ENCODE results near the gene ATN1.

Gene ATN1

GRCh38 chr12:6952863-6953441 is 25.2 kb downstream of the ATN1 start:
- TF ChIP-seq POLR2AphosphoS5 (IDR thresholded peaks at IDR 0.05; ENCODE audit: low read depth) (peak; percentile 80; the same call in 1 of the 2 replicates), SPI1 (IDR thresholded peaks at IDR 0.05; ENCODE audit: borderline replicate concordance, low read depth) (no peak)
- H3K27ac ChIP-seq (replicated peaks) = peak overlapping the region; percentile 99
- peak overlapping the region; percentile 80 for H3K4me3 ChIP-seq (replicated peaks; ENCODE audit: insufficient read depth, low read length)
- no peaks in the 10 kb centered on the region for H3K27me3 ChIP-seq (ENCODE audit: insufficient read depth, poor library complexity, severe bottlenecking)
- DNase-seq (ENCODE audit: low read depth in 1 of 2, low spot score in 1 of 2) = no peak

DNA sequence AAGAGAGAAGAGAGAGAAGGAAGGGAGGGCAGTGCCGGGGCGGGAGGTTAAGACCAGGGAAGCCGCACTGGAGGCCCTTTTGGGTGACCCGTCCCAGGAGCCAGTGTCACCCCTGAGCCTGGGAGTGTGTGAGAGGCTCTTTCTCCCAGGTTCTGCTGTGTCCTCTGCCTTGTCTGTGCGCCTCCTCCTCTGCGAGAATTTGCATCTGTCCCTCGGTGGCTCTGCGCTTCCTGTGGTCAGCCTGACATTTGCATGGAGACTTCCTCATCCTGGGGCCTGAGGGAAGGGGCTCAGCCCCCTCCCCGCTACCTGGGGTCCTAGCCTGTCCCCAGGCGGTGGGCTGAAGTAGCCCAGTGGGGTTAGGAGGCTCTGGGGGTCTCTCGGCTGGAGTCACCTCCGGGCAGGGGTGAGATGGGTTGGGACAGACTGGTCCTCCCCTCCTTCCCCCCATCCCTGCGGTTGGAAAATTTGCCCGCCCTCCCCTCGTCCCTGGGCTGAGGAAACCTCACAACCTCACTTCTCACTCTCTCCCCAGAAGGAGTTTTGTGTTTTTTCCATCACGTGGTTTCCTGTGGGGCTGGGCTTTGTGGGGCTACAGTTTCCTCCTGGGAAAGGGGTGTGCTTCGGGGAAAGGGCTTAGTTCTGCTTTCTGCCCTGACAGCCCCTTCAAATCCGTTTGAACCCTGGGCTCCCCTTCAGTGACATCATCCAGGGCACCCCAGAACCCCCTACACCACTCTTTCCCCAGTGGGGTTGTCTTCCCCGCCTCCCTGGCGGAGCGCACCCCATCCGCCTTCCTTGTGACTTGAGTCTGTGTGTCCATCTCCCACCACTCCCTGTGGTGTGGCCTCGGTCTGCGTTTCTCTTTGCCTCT is 25.9 kb downstream of the ATN1 start:
- Histone ChIP-seq H3K27me3 (ENCODE audit: insufficient read depth, poor library complexity, severe bottlenecking) (no peaks in the 10 kb centered on the region), H3K27ac (replicated peaks) (peak overlapping the region; percentile 99), H3K4me3 (replicated peaks; ENCODE audit: insufficient read depth, low read length) (peak overlapping the region; percentile 80)
- peak; percentile 93 to 98 for DNase-seq (ENCODE audit: low read depth in 1 of 2, low spot score in 1 of 2)
- TF ChIP-seq, protein P1, sequence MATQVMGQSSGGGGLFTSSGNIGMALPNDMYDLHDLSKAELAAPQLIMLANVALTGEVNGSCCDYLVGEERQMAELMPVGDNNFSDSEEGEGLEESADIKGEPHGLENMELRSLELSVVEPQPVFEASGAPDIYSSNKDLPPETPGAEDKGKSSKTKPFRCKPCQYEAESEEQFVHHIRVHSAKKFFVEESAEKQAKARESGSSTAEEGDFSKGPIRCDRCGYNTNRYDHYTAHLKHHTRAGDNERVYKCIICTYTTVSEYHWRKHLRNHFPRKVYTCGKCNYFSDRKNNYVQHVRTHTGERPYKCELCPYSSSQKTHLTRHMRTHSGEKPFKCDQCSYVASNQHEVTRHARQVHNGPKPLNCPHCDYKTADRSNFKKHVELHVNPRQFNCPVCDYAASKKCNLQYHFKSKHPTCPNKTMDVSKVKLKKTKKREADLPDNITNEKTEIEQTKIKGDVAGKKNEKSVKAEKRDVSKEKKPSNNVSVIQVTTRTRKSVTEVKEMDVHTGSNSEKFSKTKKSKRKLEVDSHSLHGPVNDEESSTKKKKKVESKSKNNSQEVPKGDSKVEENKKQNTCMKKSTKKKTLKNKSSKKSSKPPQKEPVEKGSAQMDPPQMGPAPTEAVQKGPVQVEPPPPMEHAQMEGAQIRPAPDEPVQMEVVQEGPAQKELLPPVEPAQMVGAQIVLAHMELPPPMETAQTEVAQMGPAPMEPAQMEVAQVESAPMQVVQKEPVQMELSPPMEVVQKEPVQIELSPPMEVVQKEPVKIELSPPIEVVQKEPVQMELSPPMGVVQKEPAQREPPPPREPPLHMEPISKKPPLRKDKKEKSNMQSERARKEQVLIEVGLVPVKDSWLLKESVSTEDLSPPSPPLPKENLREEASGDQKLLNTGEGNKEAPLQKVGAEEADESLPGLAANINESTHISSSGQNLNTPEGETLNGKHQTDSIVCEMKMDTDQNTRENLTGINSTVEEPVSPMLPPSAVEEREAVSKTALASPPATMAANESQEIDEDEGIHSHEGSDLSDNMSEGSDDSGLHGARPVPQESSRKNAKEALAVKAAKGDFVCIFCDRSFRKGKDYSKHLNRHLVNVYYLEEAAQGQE (IDR thresholded peaks at IDR 0.05; ENCODE audit: insufficient replicate concordance, low read depth) = peak; percentile 53
- TF ChIP-seq SPI1 (IDR thresholded peaks at IDR 0.05; ENCODE audit: borderline replicate concordance, low read depth) = peak; percentile 74
- TF ChIP-seq, protein P2, sequence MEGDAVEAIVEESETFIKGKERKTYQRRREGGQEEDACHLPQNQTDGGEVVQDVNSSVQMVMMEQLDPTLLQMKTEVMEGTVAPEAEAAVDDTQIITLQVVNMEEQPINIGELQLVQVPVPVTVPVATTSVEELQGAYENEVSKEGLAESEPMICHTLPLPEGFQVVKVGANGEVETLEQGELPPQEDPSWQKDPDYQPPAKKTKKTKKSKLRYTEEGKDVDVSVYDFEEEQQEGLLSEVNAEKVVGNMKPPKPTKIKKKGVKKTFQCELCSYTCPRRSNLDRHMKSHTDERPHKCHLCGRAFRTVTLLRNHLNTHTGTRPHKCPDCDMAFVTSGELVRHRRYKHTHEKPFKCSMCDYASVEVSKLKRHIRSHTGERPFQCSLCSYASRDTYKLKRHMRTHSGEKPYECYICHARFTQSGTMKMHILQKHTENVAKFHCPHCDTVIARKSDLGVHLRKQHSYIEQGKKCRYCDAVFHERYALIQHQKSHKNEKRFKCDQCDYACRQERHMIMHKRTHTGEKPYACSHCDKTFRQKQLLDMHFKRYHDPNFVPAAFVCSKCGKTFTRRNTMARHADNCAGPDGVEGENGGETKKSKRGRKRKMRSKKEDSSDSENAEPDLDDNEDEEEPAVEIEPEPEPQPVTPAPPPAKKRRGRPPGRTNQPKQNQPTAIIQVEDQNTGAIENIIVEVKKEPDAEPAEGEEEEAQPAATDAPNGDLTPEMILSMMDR (IDR thresholded peaks at IDR 0.05; ENCODE audit: insufficient read depth, low read length) = no peak
- TF ChIP-seq GABPA (IDR thresholded peaks at IDR 0.05; ENCODE audit: low read depth) = peak; percentile 58; the same call in 1 of the 2 replicates
- peak; percentile 95 for TF ChIP-seq POLR2AphosphoS5 (IDR thresholded peaks at IDR 0.05; ENCODE audit: low read depth)

DNA sequence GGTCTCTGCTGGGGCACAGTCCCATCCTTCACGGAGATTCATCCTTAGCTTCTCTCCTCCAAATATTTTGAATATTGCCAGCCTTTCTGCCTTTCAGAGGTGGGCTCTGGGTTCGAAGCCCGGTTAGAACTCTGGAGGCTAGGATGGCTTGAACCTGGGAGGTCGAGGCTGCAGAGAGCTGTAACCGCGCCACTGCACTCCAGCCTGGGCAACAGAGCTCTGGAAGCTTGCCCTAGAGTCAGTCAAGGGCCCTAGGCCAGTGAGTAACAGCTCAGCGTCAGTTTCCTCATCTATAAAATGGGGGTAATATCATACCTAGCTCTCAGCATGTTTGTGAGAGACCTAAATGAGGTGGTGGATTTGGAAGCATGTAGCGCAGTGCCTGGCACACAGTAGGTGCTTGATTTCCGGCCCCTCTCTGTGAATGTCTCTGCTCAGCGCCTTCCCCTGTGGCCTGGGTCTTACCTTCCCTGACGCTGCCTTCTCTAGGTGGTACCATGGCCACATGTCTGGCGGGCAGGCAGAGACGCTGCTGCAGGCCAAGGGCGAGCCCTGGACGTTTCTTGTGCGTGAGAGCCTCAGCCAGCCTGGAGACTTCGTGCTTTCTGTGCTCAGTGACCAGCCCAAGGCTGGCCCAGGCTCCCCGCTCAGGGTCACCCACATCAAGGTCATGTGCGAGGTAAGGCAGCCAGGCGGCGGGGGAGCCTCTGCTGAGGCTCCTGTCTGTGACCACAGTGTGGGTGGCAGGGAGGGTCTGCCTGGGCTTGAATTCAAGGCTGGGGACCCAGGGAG is 26.8 kb downstream of the ATN1 start:
- Histone ChIP-seq H3K27ac (replicated peaks) (peak overlapping the region; percentile 99), H3K4me3 (replicated peaks; ENCODE audit: insufficient read depth, low read length) (peak overlapping the region; percentile 80), H3K27me3 (ENCODE audit: insufficient read depth, poor library complexity, severe bottlenecking) (no peaks in the 10 kb centered on the region)
- TF ChIP-seq, protein P1 (IDR thresholded peaks at IDR 0.05; ENCODE audit: insufficient replicate concordance, low read depth) = no peak
- TF ChIP-seq, protein P2 (IDR thresholded peaks at IDR 0.05; ENCODE audit: insufficient read depth, low read length) = no peak
- TF ChIP-seq SPI1 (IDR thresholded peaks at IDR 0.05; ENCODE audit: borderline replicate concordance, low read depth) = no peak
- no peak for TF ChIP-seq POLR2AphosphoS5 (IDR thresholded peaks at IDR 0.05; ENCODE audit: low read depth)
- no peak for TF ChIP-seq GABPA (IDR thresholded peaks at IDR 0.05; ENCODE audit: low read depth)
- DNase-seq (ENCODE audit: low read depth in 1 of 2, low spot score in 1 of 2) = no peak
